ENCODE data around the gene ITPK1.

Gene ITPK1

GRCh38 chr14:93089521-93090269, 26.0 kb downstream of the ITPK1 start:
- H3K4me1 ChIP-seq (ENCODE audit: insufficient read depth, low read length) = peaks cover 66% of the 10 kb centered on the region

GRCh38 chr14:93086441-93087055, 29.2 kb downstream of the ITPK1 start:
- H3K9ac ChIP-seq (ENCODE audit: low read length) = no peak overlapping the region
- H3K4me3 ChIP-seq (ENCODE audit: low read depth in 1 of 2, low read length in 2 of 2) = no peak overlapping the region
- no peaks in the 10 kb centered on the region for H3K27me3 ChIP-seq (ENCODE audit: control insufficient read depth in 1 of 2, insufficient read depth in 2 of 2, low read length in 2 of 2)
- H3K4me1 ChIP-seq (ENCODE audit: insufficient read depth, low read length) = peaks cover 44% of the 10 kb centered on the region
- no peaks in the 10 kb centered on the region for H3K36me3 ChIP-seq (ENCODE audit: insufficient read depth, low read length)
- H3K27ac ChIP-seq (ENCODE audit: low read depth, low read length) = no peak overlapping the region
- no peaks in the 10 kb centered on the region for H3K9me3 ChIP-seq (ENCODE audit: low read length)

More at GRCh38 chr14:93089521-93090269, 26.0 kb downstream of the ITPK1 start:
- Histone ChIP-seq H3K9ac (ENCODE audit: low read length) (no peak overlapping the region), H3K9me3 (ENCODE audit: low read length) (no peaks in the 10 kb centered on the region), H3K4me3 (ENCODE audit: low read depth in 1 of 2, low read length in 2 of 2) (no peak overlapping the region), H3K36me3 (ENCODE audit: insufficient read depth, low read length) (no peaks in the 10 kb centered on the region), H3K27ac (ENCODE audit: low read depth, low read length) (no peak overlapping the region), H3K27me3 (ENCODE audit: control insufficient read depth in 1 of 2, insufficient read depth in 2 of 2, low read length in 2 of 2) (no peaks in the 10 kb centered on the region)

GRCh38 chr14:93085911-93086310, 29.8 kb downstream of the ITPK1 start:
- Histone ChIP-seq H3K9ac (ENCODE audit: low read length) (no peak overlapping the region), H3K27ac (ENCODE audit: low read depth, low read length) (no peak overlapping the region), H3K4me1 (ENCODE audit: insufficient read depth, low read length) (peaks cover 38% of the 10 kb centered on the region), H3K27me3 (ENCODE audit: control insufficient read depth in 1 of 2, insufficient read depth in 2 of 2, low read length in 2 of 2) (no peaks in the 10 kb centered on the region), H3K4me3 (ENCODE audit: low read depth in 1 of 2, low read length in 2 of 2) (no peak overlapping the region), H3K36me3 (ENCODE audit: insufficient read depth, low read length) (no peaks in the 10 kb centered on the region), H3K9me3 (ENCODE audit: low read length) (no peaks in the 10 kb centered on the region)

GRCh38 chr14:93084866-93085857, 30.6 kb downstream of the ITPK1 start:
- H3K4me1 ChIP-seq (ENCODE audit: insufficient read depth, low read length) = peaks cover 30% of the 10 kb centered on the region
- no peak overlapping the region for H3K4me3 ChIP-seq (ENCODE audit: low read depth in 1 of 2, low read length in 2 of 2)
- no peaks in the 10 kb centered on the region for H3K9me3 ChIP-seq (ENCODE audit: low read length)
- no peak overlapping the region for H3K9ac ChIP-seq (ENCODE audit: low read length)
- no peaks in the 10 kb centered on the region for H3K27me3 ChIP-seq (ENCODE audit: control insufficient read depth in 1 of 2, insufficient read depth in 2 of 2, low read length in 2 of 2)
- H3K36me3 ChIP-seq (ENCODE audit: insufficient read depth, low read length) = no peaks in the 10 kb centered on the region
- no peak overlapping the region for H3K27ac ChIP-seq (ENCODE audit: low read depth, low read length)

GRCh38 chr14:93084402-93084801, 31.3 kb downstream of the ITPK1 start:
- Histone ChIP-seq H3K4me1 (ENCODE audit: insufficient read depth, low read length) (peaks cover 26% of the 10 kb centered on the region), H3K27ac (ENCODE audit: low read depth, low read length) (no peak overlapping the region), H3K9ac (ENCODE audit: low read length) (no peak overlapping the region), H3K27me3 (ENCODE audit: control insufficient read depth in 1 of 2, insufficient read depth in 2 of 2, low read length in 2 of 2) (no peaks in the 10 kb centered on the region), H3K36me3 (ENCODE audit: insufficient read depth, low read length) (no peaks in the 10 kb centered on the region), H3K4me3 (ENCODE audit: low read depth in 1 of 2, low read length in 2 of 2) (no peak overlapping the region), H3K9me3 (ENCODE audit: low read length) (no peaks in the 10 kb centered on the region)

GRCh38 chr14:93083917-93084316, 31.8 kb downstream of the ITPK1 start:
- peaks cover 26% of the 10 kb centered on the region for H3K4me1 ChIP-seq (ENCODE audit: insufficient read depth, low read length)
- H3K27me3 ChIP-seq (ENCODE audit: control insufficient read depth in 1 of 2, insufficient read depth in 2 of 2, low read length in 2 of 2) = no peaks in the 10 kb centered on the region
- H3K27ac ChIP-seq (ENCODE audit: low read depth, low read length) = no peak overlapping the region
- no peak overlapping the region for H3K4me3 ChIP-seq (ENCODE audit: low read depth in 1 of 2, low read length in 2 of 2)
- H3K36me3 ChIP-seq (ENCODE audit: insufficient read depth, low read length) = no peaks in the 10 kb centered on the region
- no peak overlapping the region for H3K9ac ChIP-seq (ENCODE audit: low read length)
- no peaks in the 10 kb centered on the region for H3K9me3 ChIP-seq (ENCODE audit: low read length)

- Histone ChIP-seq H3K9ac (ENCODE audit: low read length) (no peak overlapping the region), H3K4me1 (ENCODE audit: insufficient read depth, low read length) (peaks cover 37% of the 10 kb centered on the region), H3K4me3 (ENCODE audit: low read depth in 1 of 2, low read length in 2 of 2) (no peak overlapping the region), H3K27ac (ENCODE audit: low read depth, low read length) (no peak overlapping the region), H3K36me3 (ENCODE audit: insufficient read depth, low read length) (no peaks in the 10 kb centered on the region), H3K9me3 (ENCODE audit: low read length) (no peaks in the 10 kb centered on the region), H3K27me3 (ENCODE audit: control insufficient read depth in 1 of 2, insufficient read depth in 2 of 2, low read length in 2 of 2) (no peaks in the 10 kb centered on the region)
These were observed 33.1 kb downstream of the ITPK1 start for GRCh38 chr14:93082576-93083001.

- H3K27me3 ChIP-seq (ENCODE audit: control insufficient read depth in 1 of 2, insufficient read depth in 2 of 2, low read length in 2 of 2) = no peaks in the 10 kb centered on the region
- no peaks in the 10 kb centered on the region for H3K36me3 ChIP-seq (ENCODE audit: insufficient read depth, low read length)
- H3K4me3 ChIP-seq (ENCODE audit: low read depth in 1 of 2, low read length in 2 of 2) = no peak overlapping the region
- no peak overlapping the region for H3K9ac ChIP-seq (ENCODE audit: low read length)
- H3K4me1 ChIP-seq (ENCODE audit: insufficient read depth, low read length) = peaks cover 36% of the 10 kb centered on the region
- H3K27ac ChIP-seq (ENCODE audit: low read depth, low read length) = no peak overlapping the region
- no peaks in the 10 kb centered on the region for H3K9me3 ChIP-seq (ENCODE audit: low read length)
These were observed 33.7 kb downstream of the ITPK1 start for GRCh38 chr14:93081876-93082570.

- Histone ChIP-seq H3K4me3 (ENCODE audit: low read depth in 1 of 2, low read length in 2 of 2) (no peak overlapping the region), H3K9me3 (ENCODE audit: low read length) (no peaks in the 10 kb centered on the region), H3K27me3 (ENCODE audit: control insufficient read depth in 1 of 2, insufficient read depth in 2 of 2, low read length in 2 of 2) (no peaks in the 10 kb centered on the region), H3K9ac (ENCODE audit: low read length) (no peak overlapping the region), H3K27ac (ENCODE audit: low read depth, low read length) (no peak overlapping the region), H3K36me3 (ENCODE audit: insufficient read depth, low read length) (no peaks in the 10 kb centered on the region), H3K4me1 (ENCODE audit: insufficient read depth, low read length) (peaks cover 26% of the 10 kb centered on the region)
These were observed 35.8 kb downstream of the ITPK1 start for GRCh38 chr14:93079865-93080403.

GRCh38 chr14:93079321-93079720, 36.4 kb downstream of the ITPK1 start:
- no peaks in the 10 kb centered on the region for H3K9me3 ChIP-seq (ENCODE audit: low read length)
- H3K27me3 ChIP-seq (ENCODE audit: control insufficient read depth in 1 of 2, insufficient read depth in 2 of 2, low read length in 2 of 2) = no peaks in the 10 kb centered on the region
- no peak overlapping the region for H3K9ac ChIP-seq (ENCODE audit: low read length)
- no peak overlapping the region for H3K4me3 ChIP-seq (ENCODE audit: low read depth in 1 of 2, low read length in 2 of 2)
- peaks cover 26% of the 10 kb centered on the region for H3K4me1 ChIP-seq (ENCODE audit: insufficient read depth, low read length)
- H3K36me3 ChIP-seq (ENCODE audit: insufficient read depth, low read length) = no peaks in the 10 kb centered on the region
- no peak overlapping the region for H3K27ac ChIP-seq (ENCODE audit: low read depth, low read length)

Measured in muscle layer of colon (tissue), 2 donors.